HG02973 (cell line): ENCODE results near the gene LRRC4B.
A peak's percentile ranks its signal among the peaks of the same experiment; 100 is the strongest.
"Not testable (repeated sequence)": the region's sequence is repeated elsewhere in the genome, so short reads cannot be mapped to it uniquely, and the experiment has no call there.

Experiments
- ATAC-seq: cut with Tn5 transposase; IDR thresholded peaks from one replicate; pipeline ENCODE4 v1.9.1; 2021; ENCODE audit warnings: moderate library complexity; ENCODE audit not compliant: unreplicated experiment

The LRRC4B gene

DNA sequence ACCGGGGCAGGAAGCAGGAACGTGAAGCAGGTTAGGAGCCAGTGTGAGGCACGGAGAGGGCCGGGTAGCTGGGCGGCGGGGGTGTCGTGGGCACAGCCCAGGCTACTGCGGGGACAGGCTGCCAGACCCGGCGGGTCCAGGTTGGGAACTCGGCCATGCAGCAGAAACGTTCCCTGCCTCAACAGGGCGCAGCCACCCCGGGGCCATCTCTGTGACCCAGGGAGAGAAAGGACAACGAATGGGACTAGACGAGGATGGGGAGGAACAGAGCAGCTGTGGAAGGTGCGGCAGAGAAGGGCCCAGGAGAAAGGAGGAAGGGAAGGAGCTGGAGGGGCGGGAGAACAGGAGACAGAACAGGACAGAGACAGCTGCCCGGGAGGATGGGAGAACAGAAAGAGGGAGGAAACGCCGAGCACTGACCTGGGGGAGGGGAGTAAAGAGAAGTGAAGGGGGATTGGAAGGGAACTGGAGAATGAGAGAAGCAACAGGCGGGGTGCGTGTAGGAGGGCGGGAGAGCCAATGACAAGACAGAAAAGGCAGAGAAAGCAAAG is 78.7 kb downstream of the LRRC4B start:
- ATAC-seq = no peak

DNA sequence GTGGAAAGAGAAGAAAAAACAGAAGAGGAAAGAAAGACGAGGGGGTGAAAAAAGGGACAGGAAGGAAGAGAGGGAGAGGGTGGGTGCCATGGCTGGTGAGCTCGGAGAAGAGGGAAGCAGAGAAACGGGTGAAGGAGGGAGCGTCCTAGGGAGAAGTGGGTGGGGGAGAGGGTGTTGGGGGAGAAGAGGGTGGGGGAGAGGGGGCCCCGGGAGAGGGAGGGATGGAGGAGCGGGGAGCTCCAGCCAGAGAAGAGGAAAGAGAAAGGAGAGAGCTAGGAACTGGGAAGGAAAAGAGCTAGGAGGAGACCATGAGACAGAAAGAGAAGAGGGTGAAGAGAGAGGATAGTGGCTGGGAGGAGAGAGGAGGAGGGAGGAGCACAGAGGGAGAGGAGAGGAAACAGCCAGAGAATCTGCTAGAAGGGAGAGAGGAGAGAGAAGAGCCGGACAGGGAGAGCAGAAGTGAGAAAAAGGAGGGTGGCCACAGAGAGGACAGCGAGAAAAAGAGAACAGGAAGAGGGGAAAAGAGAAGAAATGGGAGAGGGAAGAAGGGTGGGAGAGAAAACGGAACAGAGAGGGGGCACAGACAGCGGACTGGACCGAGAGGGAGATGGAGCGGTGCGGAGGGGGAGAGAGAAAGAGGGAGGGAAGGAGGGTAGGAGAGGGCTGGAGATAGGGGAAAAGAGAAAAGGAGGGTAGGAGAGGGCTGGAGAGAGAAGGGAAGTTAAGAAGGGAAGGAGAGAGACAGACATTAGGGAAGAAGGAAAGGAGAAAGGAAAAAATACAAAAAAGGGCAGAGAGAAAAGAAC is 79.6 kb downstream of the LRRC4B start:
- no peak for ATAC-seq

DNA sequence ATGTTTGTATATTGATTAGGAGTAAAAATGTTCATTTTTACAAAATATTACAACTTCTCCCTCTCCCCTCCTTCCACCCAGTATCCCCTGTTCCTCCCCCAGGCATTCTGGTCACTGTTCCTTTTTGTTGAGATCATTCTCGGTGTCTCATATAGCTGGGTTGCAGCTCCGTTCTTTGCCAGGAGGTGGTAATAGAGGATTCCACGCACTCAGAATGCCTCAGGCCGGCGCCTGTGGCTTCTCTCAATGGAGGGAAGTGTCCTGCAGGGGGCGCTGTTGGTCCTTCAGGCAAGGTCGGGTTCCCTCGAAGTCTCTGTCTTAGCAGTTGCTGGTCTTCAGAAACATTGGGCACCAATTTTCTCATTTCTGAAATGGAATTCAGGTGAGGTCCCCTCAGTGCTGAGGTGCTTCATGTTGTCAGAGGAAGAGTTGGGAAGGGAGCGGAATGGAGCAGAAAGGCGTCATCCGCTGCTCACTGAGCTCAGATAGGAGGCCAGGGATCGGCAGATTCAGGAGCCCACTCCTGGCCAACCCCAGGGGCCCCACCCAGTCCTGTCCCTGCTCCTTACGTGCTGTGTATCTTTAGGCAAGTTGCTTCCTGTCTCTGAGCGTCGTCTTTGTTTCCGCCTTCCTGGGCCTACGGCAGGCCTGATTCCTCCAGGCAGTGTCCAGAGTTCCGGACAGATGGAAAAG is 81.3 kb downstream of the LRRC4B start:
- ATAC-seq = no peak

DNA sequence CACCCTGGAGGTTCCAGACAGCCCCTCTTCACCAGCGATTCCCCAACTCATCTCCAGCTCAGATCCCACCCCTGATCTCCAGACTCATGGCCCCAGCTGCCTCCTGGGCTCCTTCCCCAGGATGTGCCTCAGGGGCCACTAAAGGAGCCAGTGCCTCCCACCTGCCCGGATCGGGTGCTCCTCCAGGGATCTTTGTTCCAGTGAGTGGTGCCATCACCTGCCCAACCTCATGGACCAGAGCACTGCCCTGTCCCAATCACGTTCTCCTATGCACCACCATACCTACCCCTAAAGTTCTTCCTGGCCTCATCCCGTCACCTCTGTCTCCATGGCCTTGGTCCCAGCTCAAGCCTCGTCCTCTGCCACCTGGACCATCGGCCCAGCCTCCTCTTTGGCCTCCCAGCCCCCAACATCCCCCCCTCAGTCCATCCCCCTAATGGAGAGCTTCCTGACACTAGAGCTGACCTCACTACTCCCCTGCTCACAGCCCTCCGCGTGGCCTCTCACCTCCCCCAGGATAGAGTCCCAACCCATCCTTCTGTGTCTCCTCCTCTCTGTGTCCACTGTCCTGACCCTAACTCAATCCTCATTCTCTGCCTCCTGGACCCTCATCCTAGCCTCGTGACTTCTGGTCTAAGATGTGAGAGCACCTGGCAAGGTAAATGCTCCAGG is 82.8 kb downstream of the LRRC4B start:
- no peak for ATAC-seq

DNA sequence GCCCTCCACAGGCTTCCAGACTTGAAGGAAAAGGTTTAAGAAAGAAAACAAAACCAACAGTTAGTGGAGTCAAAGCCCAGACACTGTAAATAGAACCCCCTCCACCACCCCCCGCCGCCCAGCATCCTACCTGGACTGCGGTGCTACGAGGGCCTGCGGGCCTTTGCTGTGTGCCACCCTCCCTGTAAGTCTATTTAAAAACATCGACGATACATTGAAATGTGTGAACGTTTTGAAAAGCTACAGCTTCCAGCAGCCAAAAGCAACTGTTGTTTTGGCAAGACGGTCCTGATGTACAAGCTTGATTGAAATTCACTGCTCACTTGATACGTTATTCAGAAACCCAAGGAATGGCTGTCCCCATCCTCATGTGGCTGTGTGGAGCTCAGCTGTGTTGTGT is 85.3 kb downstream of the LRRC4B start:
- no peak for ATAC-seq

DNA sequence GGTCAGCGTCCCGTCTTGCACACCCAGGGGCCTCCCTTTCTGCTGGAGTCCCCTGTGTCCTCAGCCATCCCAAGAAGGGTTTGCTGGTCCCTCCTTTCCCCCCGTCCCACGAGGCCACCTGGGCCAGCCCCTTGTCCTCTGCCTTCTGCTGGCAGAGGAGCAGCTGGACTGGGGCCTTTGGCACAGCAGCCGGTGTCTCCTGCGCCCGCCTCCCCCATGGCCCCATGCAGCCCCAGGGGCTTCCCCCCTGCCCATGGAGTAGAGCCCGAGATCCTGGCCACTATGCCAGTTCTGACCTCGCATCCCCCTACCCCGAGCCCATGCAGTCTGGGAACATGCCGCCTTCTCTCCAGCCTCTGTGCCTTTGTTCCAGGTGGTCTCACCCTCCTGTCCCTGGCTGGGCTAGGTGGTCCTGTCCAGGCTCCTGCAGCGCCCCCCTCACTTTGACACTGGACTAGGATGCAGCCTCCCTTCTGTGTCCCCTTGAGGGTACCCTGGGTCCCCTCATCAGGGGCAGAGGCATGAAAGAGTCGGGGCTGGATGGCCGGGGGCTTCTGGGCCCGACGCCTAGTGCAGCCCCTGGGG is 85.9 kb downstream of the LRRC4B start:
- ATAC-seq = no peak

DNA sequence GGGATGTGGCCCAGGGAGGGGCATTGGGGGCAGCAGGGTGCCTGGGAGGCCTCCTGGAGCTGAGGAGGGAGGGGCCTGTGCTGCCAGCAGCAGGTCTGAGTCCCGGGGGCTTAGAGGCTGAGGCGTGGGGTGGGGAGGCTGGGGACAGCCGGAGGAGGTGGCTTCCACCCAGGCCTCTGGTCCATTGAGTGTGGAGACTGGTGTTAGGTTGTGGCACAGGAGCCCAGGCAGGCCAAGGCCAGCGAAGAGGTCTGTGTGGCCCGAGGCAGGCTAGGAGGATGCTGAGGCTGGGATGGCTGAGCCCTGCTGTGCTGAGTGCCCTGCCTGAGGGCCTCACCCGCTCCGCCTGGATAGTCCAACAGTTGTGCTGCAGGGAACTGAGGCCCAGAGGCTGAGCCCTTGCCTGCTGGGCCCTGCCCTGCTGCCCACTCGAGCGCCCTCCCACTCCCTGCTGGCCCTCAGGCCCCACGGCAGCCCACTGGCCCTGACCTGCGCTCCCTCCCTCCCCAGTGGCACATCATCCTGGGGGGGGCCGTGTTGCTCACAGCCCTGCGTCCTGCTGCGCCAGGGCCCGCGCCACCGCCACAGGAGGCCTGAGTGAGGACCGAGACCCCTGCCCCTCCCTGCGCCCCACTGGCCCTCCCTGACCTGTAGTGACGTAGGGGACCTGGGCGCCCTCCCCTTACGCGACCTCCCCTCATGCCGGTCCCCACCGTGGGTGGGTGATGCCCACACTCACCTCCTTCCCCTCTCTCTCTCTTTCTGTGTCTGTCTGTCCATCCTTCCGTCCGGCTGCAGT is 86.7 kb downstream of the LRRC4B start:
- ATAC-seq = no peak

DNA sequence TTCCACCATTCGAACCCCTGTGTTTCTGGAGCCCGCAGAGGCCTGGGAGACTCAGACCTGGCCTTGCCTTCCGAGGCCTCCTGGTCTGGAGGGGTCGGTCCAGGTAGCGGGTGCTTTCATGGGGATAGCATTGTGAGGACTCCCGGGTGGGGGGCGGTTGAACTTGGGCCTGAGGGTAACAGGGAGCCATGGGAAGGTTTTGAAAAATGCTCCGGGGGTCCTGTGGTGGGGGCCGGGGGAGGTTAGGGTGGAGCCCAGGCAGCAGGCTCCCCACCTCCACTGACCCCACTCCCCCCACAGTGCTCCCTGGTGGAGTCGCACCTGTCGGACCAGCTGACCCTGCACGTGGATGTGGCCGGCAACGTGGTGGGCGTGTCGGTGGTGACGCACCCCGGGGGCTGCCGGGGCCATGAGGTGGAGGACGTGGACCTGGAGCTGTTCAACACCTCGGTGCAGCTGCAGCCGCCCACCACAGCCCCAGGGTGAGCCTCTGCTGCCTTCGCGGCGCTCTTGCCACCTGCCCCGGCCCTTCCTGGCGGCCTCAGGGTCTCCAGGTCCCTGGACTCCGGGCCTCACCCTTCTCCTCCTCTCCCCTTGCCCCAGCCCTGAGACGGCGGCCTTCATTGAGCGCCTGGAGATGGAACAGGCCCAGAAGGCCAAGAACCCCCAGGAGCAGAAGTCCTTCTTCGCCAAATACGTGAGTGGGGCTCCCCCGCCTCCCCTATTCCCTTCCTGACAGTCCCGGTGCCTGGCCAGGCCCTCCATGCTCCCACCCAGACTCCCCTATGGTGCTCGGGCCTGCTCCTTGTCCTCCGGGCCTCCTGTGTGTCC is 87.7 kb downstream of the LRRC4B start:
- ATAC-seq = no peak

DNA sequence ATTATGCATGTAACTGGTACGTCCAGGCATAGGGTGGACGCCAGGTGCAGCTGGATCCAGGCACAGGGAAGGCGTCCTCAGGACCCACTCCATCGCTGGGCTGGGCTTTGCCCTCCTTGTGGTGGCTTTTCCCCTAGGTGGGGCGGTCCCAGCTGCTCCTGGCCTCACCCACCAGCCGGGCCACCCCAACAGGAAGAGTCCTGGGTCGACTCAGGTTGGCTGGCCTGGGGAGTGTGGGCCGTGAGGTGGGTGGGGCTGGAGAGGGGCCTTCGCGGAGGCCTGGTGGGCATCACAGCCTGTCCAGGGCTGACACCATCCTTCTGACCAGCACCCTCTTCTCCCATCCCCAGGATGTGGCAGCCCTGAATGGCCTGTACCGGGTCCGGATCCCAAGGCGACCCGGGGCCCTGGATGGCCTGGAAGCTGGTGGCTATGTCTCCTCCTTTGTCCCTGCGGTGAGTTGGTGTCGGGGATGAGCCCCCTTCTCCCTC is 88.4 kb downstream of the LRRC4B start:
- no peak for ATAC-seq

DNA sequence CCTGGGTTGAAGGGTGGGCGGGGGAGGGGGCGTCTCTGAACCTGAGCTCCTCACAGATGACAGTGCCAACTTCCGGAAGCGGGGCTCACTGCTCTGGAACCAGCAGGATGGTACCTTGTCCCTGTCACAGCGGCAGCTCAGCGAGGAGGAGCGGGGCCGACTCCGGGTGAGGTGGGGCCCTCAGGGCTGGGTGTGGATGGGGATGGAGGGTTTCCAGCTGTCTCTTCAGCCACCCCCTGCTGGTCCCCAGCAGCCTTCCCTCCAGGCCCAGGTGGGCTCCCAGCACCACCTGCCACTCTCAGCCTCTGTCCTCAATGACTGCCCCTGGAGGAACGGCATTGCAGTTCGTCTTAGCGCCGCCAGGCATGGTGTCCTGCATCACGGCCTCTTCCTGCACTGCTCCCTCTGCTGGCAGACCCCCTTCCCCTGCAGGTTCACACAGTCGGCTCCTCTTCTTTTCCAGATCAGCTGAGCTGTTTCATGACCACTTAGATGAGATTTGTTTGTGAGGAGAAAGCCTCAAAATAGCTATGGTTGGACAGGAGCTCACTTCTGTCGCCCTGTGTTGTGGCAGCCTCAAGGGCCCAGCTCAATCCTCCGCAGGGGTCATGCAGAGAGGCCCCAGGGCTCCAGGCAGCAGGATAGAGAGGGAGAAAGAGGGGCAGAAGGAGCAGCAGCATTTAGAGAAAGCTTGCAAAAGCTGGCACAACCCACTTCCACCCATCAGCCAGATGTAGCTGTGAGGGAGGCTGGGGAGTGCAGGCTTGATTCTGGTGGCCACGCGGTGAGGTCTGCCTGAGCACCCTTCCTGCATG is 89.1 kb downstream of the LRRC4B start:
- ATAC-seq = no peak

DNA sequence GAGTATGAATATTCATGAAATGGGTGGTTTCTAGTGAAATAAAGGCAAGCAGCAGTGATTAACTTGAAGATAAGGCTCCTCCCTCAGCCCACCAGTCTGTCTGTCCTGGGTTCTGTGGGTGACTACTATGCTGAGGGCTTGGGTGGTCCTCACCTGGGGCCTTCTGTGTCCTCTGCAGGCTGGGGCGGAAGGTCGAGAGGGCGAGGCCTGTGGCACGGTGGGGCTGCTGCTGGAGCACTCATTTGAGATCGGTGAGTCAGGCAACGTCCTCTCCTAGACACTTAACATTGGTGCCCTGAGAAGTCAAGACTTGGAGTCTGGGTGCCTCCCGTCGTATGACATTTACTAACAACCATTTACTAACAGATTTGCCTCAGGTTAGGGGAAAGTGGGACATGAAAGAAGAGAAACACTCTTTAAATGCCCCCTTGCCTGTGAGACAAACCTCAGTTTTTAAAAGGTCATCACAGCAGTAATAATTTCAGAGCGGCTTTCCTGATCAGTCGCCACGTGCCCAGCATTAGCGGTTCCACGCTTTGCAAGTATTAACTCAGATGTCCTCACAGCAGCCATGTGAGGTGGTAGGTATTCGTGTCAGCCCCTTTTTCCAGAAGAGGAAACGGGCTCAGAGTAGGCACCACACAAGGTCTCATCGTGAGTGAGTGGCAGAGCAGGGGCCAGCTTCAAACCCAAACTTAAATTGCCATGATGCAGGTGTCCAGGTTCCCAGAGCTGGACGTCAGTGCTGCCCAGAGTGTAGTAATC is 90.3 kb downstream of the LRRC4B start:
- no peak for ATAC-seq

DNA sequence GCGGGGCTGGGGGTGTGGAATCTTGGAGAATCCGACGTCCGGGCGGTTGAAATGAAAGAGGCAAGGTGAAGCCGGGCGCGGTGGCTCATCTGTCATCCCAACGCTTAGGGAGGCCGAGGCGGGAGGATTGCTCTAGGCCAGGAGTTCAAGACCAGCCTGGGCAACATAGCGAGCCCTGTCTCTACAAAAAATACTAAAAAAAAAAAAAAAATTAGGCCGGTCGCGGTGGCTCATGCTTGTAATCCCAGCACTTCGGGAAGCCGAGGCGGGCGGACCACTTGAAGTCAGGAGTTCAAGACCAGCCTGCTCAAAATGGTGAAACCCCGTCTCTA is 91.4 kb downstream of the LRRC4B start:
- no peak for ATAC-seq

DNA sequence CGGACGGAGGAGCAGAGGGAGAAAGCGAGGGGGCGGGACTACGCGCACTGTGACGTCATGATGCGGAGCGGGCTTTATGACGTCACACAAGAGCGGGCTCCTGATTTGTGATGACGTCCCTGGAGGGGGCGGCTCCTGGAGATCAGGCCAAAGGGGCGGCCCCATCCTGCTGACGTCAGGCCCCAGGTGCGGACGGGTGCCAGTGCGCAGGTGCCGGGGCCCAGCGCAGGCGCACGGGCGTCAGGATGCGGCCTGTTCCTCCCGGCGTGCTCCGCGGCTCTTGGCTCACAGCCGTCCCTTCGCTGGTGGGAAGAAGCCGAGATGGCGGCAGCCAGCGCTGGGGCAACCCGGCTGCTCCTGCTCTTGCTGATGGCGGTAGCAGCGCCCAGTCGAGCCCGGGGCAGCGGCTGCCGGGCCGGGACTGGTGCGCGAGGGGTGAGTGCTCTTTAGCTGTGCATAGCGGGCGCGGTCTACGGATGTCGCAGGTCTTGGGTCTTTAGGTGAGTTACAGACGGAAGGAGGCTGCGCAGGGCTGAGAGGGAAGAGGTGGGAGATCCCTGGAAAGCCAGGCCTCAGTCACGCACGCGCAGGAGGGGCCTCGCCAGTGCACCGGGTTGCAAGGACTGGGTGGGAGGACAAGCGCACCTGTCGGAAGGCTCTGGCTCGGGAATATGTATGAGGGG is 91.9 kb downstream of the LRRC4B start, which contains the start of the genes EMC10 and GARIN5A:
Gene EMC10, plus strand, starts transcription at position 284 of the 683 bp plus-strand sequence. Its CDS starts 38 bp downstream, at position 322.
Gene GARIN5A, minus strand, starts transcription at position 625 of the 683 bp plus-strand sequence. Its CDS starts 460 bp downstream, at position 165.
- ATAC-seq = peak; percentile 59

DNA sequence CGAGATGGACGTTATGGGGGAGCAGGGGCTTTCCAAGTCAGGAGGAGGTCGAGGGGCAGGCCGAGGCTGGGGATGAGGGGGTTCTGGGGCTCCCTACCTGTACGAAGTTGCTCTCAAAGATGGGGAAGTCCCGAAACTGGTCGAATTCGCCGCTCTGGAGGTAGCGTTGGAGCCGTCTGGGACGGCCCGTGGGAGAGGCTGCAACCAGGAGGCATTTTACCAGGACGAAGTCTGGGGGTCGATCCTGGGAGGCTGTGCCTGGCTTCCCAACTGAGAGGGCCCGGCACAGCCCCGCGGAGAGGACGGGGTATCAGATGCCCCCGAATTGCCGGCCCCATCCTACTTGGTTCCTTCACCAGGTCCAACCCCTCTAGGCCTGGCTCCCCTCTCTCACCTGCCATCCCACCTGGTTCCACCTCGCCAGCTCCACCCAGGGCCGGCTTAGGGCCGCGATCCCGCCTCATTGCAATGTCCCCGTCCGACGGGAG is 92.5 kb downstream of the LRRC4B start:
- no peak for ATAC-seq

DNA sequence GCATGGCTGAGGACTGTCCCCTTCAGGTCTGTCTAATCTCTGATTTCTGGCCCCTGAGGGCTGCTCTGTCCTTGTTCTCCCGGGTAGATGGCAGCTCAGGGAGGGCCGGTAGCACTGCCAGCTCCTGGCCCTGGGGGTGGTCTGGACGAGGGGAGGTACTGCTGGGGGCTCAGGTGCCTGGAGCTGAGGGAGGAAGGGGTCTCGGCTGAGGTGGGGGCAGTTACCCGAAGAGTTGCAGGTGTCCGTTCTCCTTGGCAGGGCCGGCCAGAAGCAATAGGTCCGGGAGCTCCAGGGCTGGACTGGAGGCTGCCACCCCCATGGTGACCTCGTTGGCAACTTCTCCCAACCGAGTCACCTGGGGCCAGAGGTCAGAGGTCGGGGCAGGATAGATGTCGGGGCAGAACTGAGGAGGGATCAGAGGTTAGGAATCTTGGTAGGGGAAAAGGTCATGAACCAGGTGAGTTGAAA is 93.1 kb downstream of the LRRC4B start:
- ATAC-seq = no peak

DNA sequence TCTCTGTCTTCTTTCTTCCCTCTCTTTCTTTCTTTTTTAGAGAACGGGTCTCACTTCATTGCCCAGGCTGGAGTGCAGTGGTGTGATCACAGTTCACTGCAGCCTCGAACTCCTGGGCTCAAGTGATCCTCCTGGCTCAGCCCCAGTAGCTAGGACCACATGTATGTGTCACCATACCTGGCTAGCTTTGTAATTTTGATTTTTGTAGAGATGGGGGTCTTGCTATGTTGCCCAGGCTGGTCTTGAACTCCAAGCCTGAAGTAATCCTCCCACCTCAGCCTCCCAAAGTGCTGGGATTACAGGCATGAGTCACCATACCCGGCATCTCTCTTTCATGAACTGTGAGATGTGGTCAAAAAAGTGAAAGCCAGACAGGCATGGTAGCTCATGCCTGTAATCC is 94.9 kb downstream of the LRRC4B start:
- ATAC-seq = not testable (repeated sequence)

DNA sequence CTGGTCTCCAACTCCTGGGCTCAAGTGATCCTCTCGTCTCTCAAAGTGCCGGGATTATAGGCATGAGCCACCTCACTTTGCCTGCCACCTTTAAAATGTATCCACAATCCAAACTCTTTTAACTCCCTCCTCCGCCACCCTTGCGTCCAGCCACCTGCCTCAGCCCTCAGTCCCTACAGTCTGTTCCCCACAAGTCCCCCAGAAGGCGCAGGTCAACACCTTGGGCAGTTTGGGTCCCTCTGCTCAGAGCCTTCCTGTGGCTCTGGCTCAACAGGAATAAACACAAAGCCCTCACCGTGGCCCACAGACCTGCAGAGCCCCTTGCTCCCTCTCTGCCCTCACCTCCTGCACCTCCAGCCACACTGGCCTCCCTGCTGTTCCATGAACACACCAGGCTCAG is 99.4 kb downstream of the LRRC4B start:
- ATAC-seq = no peak
